Uterus (tissue), 2 donors: ENCODE measurements around the gene ZNF317.

Experiments used
- POLR2A ChIP-seq, 2 donors: fragments of 450-650 bp; IDR thresholded peaks; one replicate each; pipeline ENCODE4 v1.6.1; 2016; ENCODE audit warnings: antibody characterized with exemption in 2 of 2, mild to moderate bottlenecking in 1 of 2, moderate library complexity in 1 of 2
- TF ChIP-seq, protein P1 (sequence below), 4 experiments: fragments of 200-600 bp in 2 of 4; fragments of 450-650 bp in 2 of 4; sonication (generic) in 2 of 4; IDR thresholded peaks; one replicate each; pipeline ENCODE4 v1.5.1; 2016 to 2019; ENCODE audit warnings: antibody characterized with exemption in 4 of 4, mild to moderate bottlenecking in 2 of 4, moderate library complexity in 1 of 4

GRCh38 chr19:9189535-9189934 is 49.3 kb downstream of the ZNF317 start:
- no peak for TF ChIP-seq POLR2A (IDR thresholded peaks at IDR 0.05)
- TF ChIP-seq, protein P1, sequence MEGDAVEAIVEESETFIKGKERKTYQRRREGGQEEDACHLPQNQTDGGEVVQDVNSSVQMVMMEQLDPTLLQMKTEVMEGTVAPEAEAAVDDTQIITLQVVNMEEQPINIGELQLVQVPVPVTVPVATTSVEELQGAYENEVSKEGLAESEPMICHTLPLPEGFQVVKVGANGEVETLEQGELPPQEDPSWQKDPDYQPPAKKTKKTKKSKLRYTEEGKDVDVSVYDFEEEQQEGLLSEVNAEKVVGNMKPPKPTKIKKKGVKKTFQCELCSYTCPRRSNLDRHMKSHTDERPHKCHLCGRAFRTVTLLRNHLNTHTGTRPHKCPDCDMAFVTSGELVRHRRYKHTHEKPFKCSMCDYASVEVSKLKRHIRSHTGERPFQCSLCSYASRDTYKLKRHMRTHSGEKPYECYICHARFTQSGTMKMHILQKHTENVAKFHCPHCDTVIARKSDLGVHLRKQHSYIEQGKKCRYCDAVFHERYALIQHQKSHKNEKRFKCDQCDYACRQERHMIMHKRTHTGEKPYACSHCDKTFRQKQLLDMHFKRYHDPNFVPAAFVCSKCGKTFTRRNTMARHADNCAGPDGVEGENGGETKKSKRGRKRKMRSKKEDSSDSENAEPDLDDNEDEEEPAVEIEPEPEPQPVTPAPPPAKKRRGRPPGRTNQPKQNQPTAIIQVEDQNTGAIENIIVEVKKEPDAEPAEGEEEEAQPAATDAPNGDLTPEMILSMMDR (IDR thresholded peaks at IDR 0.05), result no peak
